IgD-negative memory B cell (primary cell): ENCODE data around the gene KIAA1549. TPM values are rescaled to one million over a fixed set of nuclear protein-coding genes. Genes with fewer than 3 reads are reported as not detected.

Experiments
- H3K27ac Mint-ChIP-seq, 3 donors: one replicate each; pipeline ENCODE4 v1.8.0; 2020 to 2022; ENCODE audit warnings: mild to moderate bottlenecking in 3 of 3, mixed read lengths in 3 of 3, moderate library complexity in 1 of 3
- H3K27me3 Mint-ChIP-seq: one replicate; pipeline ENCODE4 v1.8.0; 2021; ENCODE audit warnings: mixed read lengths
- H3K36me3 Mint-ChIP-seq: one replicate; pipeline ENCODE4 v1.8.0; 2020; ENCODE audit warnings: mild to moderate bottlenecking, mixed read lengths
- H3K4me1 Mint-ChIP-seq, 3 donors: one replicate each; pipeline ENCODE4 v1.8.0; 2020 to 2022; ENCODE audit warnings: mixed read lengths in 3 of 3, mild to moderate bottlenecking in 1 of 3
- H3K4me3 Mint-ChIP-seq, 4 donors: one replicate each; pipeline ENCODE4 v1.8.0; 2020 to 2022; ENCODE audit warnings: mild to moderate bottlenecking in 4 of 4, mixed read lengths in 4 of 4, moderate library complexity in 3 of 4
- H3K9me3 Mint-ChIP-seq, 3 donors: one replicate each; pipeline ENCODE4 v1.8.0; 2020 to 2021; ENCODE audit warnings: mixed read lengths in 3 of 3, mild to moderate bottlenecking in 1 of 3
- polyA plus RNA-seq: library from polyadenylated mRNA; unstranded; fragments of 300-500 nt; fragmentation: Illumina TruSeq; gene quantifications from one replicate; pipeline ENCODE4 v1.2.3, GENCODE V29; 2021

Gene KIAA1549
- polyA plus RNA-seq, 1 donor from 2014 or later, result not detected

DNA sequence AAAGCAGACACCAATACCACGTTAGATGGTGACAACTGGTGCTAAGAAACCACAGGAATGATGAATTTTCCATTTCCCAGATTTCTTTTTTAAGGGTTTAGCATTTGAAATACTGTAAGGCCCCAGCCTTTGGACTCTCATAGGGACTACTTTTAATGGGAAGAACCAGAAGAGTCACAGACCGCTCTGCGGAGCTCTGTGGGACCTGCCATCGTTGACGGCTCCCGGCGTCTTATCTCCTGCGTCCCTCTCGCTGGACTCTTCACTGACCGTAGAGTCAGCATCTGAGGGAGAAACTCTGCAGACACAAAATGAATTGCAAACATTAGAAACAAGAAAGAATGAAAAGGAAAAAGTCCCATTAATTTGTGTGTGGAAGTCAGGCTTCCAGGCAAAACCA is 101.8 kb downstream of the KIAA1549 start:
- H3K27ac Mint-ChIP-seq, result no peak overlapping the region
- H3K4me3 Mint-ChIP-seq, result no peak overlapping the region
- H3K9me3 Mint-ChIP-seq, result peaks cover 0 to 1% (median 0%) of the 10 kb centered on the region in 3 donors
- no peaks in the 10 kb centered on the region for H3K36me3 Mint-ChIP-seq
- no peaks in the 10 kb centered on the region for H3K27me3 Mint-ChIP-seq
- peaks cover 0 to 5% (median 1%) of the 10 kb centered on the region in 3 donors for H3K4me1 Mint-ChIP-seq

DNA sequence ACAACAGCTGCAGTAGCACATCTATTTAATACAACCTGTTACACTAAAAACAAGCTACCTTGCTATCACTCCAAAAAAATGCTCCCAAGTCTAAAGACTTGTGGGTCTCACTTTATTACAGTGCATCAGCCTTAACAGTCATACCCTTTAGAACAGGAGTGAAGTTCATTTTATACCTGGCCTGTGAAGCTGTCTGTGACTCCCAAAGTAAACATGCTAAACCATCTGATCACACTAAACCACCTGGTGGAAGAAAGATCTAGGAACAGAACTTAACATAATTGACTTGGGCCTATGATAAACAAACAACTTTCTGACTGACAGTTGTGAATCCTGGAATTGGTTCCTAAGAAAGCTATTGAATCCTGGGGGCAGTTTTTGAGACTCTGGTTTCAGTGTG is 102.3 kb downstream of the KIAA1549 start:
- H3K27ac Mint-ChIP-seq, result no peak overlapping the region
- no peaks in the 10 kb centered on the region for H3K36me3 Mint-ChIP-seq
- H3K9me3 Mint-ChIP-seq, result peaks cover 0 to 2% (median 0%) of the 10 kb centered on the region in 3 donors
- no peak overlapping the region for H3K4me3 Mint-ChIP-seq
- H3K27me3 Mint-ChIP-seq, result no peaks in the 10 kb centered on the region
- H3K4me1 Mint-ChIP-seq, result peaks cover 0 to 5% (median 1%) of the 10 kb centered on the region in 3 donors

DNA sequence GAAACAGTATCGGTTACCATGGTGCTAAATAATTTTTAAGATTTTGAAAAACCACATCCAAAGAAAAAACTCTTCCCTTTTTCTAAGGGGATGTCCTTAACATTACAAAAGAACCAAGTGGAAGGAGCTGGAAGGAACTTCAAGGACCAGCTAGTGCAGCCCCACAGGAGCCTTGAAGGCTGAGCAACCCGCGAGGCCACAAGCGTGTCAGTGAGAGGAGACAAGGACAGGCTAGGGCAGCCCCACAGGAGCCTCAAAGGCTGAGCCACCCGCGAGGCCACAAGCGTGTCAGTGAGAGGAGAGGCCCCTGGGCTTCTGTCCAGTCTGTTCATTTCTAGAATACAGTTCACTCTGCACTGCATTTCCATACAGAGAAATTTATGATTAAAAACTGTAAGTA is 103.1 kb downstream of the KIAA1549 start:
- H3K27me3 Mint-ChIP-seq, result no peaks in the 10 kb centered on the region
- no peak overlapping the region for H3K27ac Mint-ChIP-seq
- peaks cover 0 to 5% (median 1%) of the 10 kb centered on the region in 3 donors for H3K4me1 Mint-ChIP-seq

DNA sequence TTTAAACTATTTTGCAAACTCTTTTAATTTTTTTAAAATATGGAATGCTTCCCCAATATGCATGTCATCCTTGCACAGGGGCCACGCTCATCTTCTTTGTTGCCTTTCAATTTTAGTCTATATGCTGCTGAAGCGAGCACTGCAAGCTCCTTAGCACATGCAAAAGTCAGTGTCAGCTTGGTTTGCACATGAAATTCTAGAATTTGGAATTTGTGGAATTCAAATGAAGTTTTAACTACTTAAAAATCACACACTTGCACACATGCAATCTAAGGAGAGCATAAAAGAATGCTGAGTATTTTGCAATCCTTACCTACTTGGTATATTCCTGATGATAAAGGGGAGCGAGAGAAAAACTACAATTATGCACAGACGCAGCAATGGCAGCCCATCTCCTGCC is 104.9 kb downstream of the KIAA1549 start:
- Mint-ChIP-seq H3K4me1 (no peaks in the 10 kb centered on the region), H3K9me3 (peaks cover 0 to 2% (median 0%) of the 10 kb centered on the region in 3 donors), H3K4me3 (no peak overlapping the region), H3K27me3 (peaks cover 2% of the 10 kb centered on the region), H3K27ac (peak overlapping the region in 1 of 3 donors; percentile 13), H3K36me3 (no peaks in the 10 kb centered on the region)

More for the DNA sequence above, 103.1 kb downstream of the KIAA1549 start:
- Mint-ChIP-seq H3K36me3 (no peaks in the 10 kb centered on the region), H3K4me3 (no peak overlapping the region), H3K9me3 (peaks cover 0 to 2% (median 0%) of the 10 kb centered on the region in 3 donors)

DNA sequence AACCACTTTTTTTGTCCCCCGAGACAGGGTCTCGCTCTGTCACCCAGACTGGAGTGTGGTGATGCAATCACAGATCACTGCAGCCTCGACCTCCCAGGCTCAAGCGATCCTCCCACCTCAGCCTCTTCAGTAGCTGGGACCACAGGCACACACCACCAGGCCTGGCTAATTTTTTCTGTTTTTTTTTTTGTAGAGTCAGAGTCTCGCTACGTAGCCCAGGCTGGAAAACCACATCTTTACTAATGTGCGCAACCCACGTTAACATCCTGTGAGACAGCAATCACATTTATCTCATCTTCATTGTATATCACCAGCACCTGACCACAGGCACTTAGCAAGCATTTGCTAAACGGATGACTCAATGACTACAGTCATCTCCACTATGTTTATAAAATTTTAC is 105.4 kb downstream of the KIAA1549 start:
- H3K36me3 Mint-ChIP-seq, result no peaks in the 10 kb centered on the region
- H3K9me3 Mint-ChIP-seq, result peaks cover 0 to 2% (median 0%) of the 10 kb centered on the region in 3 donors
- peak overlapping the region in 1 of 3 donors; percentile 13 for H3K27ac Mint-ChIP-seq
- H3K27me3 Mint-ChIP-seq, result peaks cover 5% of the 10 kb centered on the region
- no peak overlapping the region for H3K4me3 Mint-ChIP-seq
- H3K4me1 Mint-ChIP-seq, result no peaks in the 10 kb centered on the region

DNA sequence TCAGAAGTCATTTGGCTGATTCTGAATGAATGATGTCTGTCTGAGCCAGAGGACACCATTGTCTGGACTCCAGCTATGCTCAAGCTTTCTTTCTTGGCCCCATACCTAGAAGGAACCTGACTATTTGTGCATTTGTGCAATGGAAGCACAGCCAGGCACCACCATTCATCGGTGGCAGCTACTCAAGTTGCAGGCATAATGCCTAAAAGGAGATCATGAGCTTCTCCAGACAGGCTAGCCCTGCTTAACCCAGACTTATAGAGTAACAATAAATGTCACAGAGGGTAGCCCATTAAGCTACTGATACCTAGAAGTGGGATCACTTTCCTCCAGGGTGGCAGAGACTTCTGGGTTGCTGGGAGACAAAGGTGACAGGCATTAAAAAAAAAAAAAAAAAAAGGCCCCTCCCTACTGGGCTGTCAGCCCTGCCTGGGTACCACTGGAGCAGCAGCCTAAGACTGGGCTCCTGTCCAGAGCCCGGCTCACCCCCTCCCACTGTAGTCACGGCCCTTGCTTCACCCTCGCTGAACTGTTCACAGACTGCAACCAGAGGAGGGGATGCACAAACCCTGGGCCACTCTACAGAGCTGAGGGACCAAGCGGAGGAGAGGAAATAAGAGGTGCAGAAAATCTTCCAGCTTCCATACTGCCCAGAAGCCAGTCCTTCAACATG is 107.8 kb downstream of the KIAA1549 start:
- Mint-ChIP-seq H3K4me1 (no peaks in the 10 kb centered on the region), H3K27me3 (peaks cover 5% of the 10 kb centered on the region), H3K4me3 (no peak overlapping the region), H3K9me3 (peaks cover 0 to 2% (median 0%) of the 10 kb centered on the region in 3 donors), H3K36me3 (peaks cover 2% of the 10 kb centered on the region), H3K27ac (no peak overlapping the region)

DNA sequence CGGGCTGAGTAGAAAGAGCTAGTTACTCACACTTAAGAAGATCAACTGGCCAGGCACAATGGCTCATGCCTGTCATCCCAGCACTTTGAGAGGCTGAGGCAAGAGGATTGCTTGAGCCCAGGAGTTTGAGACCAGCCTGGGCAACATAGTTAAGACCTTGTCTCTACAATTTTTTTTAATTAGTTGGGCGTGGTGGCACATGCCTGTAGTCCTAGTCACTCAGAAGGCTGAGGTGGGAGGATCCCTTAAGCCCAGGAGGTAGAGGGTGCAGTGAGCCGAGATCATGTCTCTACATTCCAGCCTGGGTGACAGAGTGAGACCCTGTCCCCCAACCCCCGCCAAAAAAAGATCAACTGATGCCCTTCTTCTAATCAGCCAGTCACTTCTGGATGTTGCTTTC is 108.6 kb downstream of the KIAA1549 start:
- Mint-ChIP-seq H3K27ac (no peak overlapping the region), H3K9me3 (peaks cover 0 to 2% (median 0%) of the 10 kb centered on the region in 3 donors), H3K4me3 (peak overlapping the region in 1 of 4 donors; percentile 24), H3K27me3 (peaks cover 5% of the 10 kb centered on the region), H3K4me1 (no peaks in the 10 kb centered on the region), H3K36me3 (peaks cover 2% of the 10 kb centered on the region)

DNA sequence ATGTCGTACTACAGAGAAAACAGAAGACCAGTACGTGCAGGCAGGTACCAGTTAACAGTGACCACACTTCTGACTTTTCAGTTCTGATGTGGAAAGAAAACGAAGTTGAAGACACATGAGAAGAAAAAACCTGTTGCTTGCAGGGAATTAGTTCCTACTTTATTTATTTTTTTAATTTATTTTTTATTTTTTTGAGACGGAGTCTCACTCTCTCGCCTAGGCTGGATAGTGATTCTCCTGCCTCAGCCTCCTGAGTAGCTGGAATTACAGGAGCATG is 109.4 kb downstream of the KIAA1549 start:
- Mint-ChIP-seq H3K4me3 (no peak overlapping the region), H3K36me3 (peaks cover 2% of the 10 kb centered on the region), H3K9me3 (peaks cover 0 to 2% (median 0%) of the 10 kb centered on the region in 3 donors), H3K4me1 (no peaks in the 10 kb centered on the region), H3K27me3 (peaks cover 5% of the 10 kb centered on the region), H3K27ac (no peak overlapping the region)

DNA sequence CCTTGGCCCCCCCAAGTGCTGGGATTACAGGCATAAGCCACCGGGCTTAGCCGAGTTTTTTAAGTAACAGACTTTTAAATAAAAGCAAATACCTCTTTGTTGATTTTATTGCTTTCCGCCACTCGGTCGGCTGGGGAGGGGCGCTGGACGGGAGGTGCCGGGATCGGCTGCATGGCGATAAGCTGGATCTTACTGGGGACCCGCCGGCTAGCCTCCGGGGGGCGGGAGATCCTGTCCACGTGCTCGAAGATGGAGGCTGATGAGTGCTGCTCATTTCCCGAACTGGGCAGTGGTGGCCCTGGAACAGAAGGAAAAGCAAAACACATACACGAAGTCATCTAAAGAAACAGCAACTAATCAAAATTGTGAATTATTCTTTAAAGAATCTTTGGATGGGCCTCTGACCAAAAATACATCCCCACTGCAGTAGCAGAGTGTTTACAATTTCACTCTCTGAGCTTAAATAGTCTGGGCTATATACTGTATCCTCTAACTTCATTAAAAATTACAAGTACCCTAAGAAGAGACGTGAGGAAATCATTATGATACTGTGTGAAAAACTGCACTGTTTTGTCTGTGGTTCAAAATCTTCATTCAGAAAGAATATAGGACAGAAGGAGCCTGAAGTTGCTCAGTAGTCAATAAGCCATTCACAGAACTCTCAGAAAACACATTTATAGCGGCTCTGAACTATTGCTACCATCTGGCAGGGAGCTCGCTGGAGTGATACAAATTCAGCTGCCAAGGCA is 110.0 kb downstream of the KIAA1549 start:
- Mint-ChIP-seq H3K27me3 (peaks cover 5% of the 10 kb centered on the region), H3K4me1 (no peaks in the 10 kb centered on the region), H3K27ac (no peak overlapping the region), H3K9me3 (peaks cover 0 to 2% (median 0%) of the 10 kb centered on the region in 3 donors), H3K4me3 (no peak overlapping the region), H3K36me3 (peaks cover 2% of the 10 kb centered on the region)

DNA sequence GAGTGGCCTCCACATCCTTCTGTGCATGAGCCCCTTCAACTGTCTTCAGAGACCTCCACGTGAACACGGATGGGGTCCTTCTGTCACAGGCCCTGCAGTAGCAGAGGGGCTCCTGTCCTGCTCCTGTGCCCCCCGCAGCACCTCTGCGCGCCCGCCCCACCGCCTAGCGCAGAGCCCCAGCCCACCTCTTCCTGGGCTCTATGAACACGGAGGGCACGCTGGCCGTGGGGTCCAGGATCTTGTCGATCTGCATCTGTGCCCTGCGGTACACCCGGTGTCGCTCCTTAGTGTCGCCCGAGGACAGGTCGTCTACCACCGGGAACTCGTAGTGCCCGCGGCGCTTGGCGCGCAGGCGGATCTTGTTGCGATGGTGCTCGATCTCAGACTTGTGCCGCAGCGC is 111.8 kb downstream of the KIAA1549 start:
- H3K36me3 Mint-ChIP-seq, result peaks cover 2% of the 10 kb centered on the region
- H3K27ac Mint-ChIP-seq, result no peak overlapping the region
- no peak overlapping the region for H3K4me3 Mint-ChIP-seq

DNA sequence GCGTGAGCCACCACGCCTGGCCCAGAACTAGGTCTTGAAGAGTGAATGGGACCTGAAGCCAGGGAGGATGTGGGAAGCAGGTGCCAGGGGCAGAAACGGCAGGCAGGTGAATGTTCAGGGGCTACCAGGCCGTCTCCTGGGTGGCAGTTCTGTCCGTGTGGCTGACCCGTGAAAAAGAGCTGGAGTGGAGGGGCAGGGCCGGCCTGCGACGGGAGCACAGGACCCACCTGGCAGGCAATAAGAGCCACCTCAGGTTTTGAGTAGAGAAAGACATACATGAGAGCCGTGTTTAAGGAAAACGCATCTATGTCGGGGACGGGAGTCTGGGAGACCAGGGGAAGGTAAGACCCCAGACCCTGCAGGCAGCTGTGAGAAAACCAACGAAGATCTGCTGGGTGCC is 112.5 kb downstream of the KIAA1549 start:
- no peak overlapping the region for H3K27ac Mint-ChIP-seq
- peaks cover 5% of the 10 kb centered on the region for H3K27me3 Mint-ChIP-seq
- H3K9me3 Mint-ChIP-seq, result no peaks in the 10 kb centered on the region
- peaks cover 0 to 3% (median 3%) of the 10 kb centered on the region in 3 donors for H3K4me1 Mint-ChIP-seq
- H3K4me3 Mint-ChIP-seq, result no peak overlapping the region
- H3K36me3 Mint-ChIP-seq, result peaks cover 2% of the 10 kb centered on the region

More for the DNA sequence above, 111.8 kb downstream of the KIAA1549 start:
- Mint-ChIP-seq H3K27me3 (peaks cover 5% of the 10 kb centered on the region), H3K4me1 (peaks cover 0 to 3% (median 3%) of the 10 kb centered on the region in 3 donors), H3K9me3 (peaks cover 0 to under 1% (median 0%) of the 10 kb centered on the region in 3 donors)

DNA sequence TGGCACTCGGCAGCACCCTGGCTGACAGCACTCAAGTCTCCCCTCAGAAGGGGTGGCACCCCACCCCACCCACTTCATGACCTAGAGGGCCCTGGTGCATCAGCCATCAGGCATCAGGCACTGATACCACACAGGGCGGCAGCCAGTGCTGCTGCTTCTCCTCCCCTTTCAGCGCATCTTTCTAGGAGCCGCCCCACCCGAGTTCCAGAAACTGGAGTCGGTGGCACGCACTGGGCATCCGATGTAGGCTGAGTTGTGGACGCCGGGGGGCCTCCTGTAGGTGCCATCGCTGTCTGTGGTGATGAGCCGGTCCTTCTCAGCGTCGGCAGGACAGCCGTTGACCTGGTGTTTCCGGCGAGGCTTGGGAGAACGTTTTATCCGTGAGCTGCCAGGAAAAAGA is 113.4 kb downstream of the KIAA1549 start:
- Mint-ChIP-seq H3K4me1 (peaks cover 0 to 3% (median 3%) of the 10 kb centered on the region in 3 donors), H3K9me3 (no peaks in the 10 kb centered on the region), H3K27ac (no peak overlapping the region), H3K4me3 (no peak overlapping the region), H3K36me3 (peaks cover 2% of the 10 kb centered on the region), H3K27me3 (peaks cover 5% of the 10 kb centered on the region)

DNA sequence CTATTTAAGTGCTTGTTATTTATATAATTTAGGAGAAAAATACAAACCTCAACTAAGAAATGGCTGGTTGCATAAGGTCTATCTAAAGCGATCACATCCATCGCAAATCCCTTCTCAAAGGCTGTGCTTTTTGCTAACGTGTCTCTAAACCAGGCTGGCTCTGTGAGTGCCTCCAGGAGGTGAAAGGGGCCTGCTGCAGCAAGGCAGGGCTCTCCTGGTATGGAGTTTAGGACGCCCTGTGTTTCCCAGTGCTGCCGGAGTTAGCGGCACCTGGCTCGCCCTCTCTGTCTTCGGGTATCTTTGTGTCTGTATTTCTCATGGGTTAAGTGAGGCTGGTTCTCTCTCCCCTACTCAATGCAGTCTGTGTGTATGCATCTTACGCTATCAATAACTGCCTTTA is 114.8 kb downstream of the KIAA1549 start:
- peak overlapping the region in 1 of 3 donors; percentile 89 for H3K27ac Mint-ChIP-seq
- H3K4me1 Mint-ChIP-seq, result peaks cover 0 to 3% (median 3%) of the 10 kb centered on the region in 3 donors
- no peak overlapping the region for H3K4me3 Mint-ChIP-seq
- no peaks in the 10 kb centered on the region for H3K9me3 Mint-ChIP-seq
- H3K27me3 Mint-ChIP-seq, result peaks cover 3% of the 10 kb centered on the region
- H3K36me3 Mint-ChIP-seq, result peaks cover 2% of the 10 kb centered on the region

DNA sequence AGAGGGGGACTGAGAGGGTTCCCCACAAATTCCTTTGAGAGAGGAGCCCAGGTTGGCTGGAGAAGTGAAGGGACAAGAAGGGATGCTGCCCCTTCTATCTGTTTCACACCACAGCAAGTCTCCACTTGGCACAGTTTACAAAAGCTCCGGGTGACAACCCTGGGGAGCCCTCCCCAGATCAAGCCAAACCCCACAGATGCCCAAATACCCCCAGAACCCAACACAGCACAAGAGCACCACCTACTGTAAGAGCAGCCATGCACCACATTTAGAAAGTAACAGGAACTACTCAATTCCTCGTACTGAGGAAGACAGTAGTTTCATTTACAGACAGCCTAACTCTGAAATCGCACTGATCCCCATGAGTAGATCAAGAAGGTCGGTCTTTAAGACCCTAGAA is 115.3 kb downstream of the KIAA1549 start:
- Mint-ChIP-seq H3K27me3 (no peaks in the 10 kb centered on the region), H3K4me3 (no peak overlapping the region), H3K4me1 (peaks cover 0 to 3% (median 3%) of the 10 kb centered on the region in 3 donors), H3K9me3 (peaks cover 0 to 2% (median 0%) of the 10 kb centered on the region in 3 donors), H3K36me3 (peaks cover 2% of the 10 kb centered on the region), H3K27ac (no peak overlapping the region)

DNA sequence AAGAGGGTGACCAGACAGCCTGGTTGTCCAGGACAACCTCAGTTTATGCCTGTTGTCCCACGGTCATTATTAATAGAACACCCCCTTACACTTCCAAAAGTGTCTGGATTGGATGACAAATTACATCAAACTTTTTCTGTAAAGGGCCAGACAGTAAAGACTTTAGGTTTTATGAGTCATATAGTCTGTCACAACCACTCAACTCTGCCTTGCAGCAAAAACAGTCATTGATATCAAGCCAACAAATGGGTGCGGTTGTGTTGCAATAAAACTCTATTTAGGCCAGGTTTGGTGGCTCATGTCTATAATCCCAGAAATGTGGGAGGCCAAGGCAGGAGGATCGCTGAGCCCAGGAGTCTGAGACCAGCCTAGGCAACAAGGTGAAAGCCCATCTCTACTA is 116.5 kb downstream of the KIAA1549 start:
- Mint-ChIP-seq H3K4me3 (no peak overlapping the region), H3K4me1 (peaks cover 0 to 3% (median 3%) of the 10 kb centered on the region in 3 donors), H3K9me3 (peaks cover 0 to 2% (median 0%) of the 10 kb centered on the region in 3 donors), H3K36me3 (peaks cover 2% of the 10 kb centered on the region), H3K27ac (no peak overlapping the region), H3K27me3 (peaks cover 2% of the 10 kb centered on the region)
